ENCODE results near the gene ADAM19. TPM values are rescaled to one million over a fixed set of nuclear protein-coding genes. Genes with fewer than 3 reads are reported as not detected.

ADAM19 gene
- total RNA-seq, 4 donors from 2014 or later = 4.0 to 28.1 (median 15.1) TPM

GRCh38 chr5:157449011-157449723, 126.4 kb downstream of the ADAM19 start:
- no peaks in the 10 kb centered on the region for H3K9me3 ChIP-seq
- peaks cover 0 to 25% (median 6%) of the 10 kb centered on the region in 4 donors for H3K4me1 ChIP-seq
- 21 to 37% methylated on average over 2 to 6 of the region's 6 CpGs for WGBS, 2 donors (ENCODE audit: low coverage in 1 of 2)
- peak overlapping the region; percentile 22 to 66 (median 50) for H3K27ac ChIP-seq
- no peaks in the 10 kb centered on the region for H3K27me3 ChIP-seq
- intact Hi-C loops (cut with DNase I; ENCODE audit: low total_unique reads) (no loop called here), in situ Hi-C loops (cut with MboI; ENCODE audit: low pct_ligation_motif_present in 1 of 4, low pct_unique_long_range_greater_than_20kb in 1 of 4, low sequenced_read_pairs in 3 of 4) (loop anchor here in 2 of 4 donors (25.0 kb wide), 2 partner anchors 263 to 288 kb away; partner anchors contain the start of genes LSM11 (in 1 of the 2) and THG1L (in 1 of the 2))
- no peaks in the 10 kb centered on the region for H3K36me3 ChIP-seq
- no peak overlapping the region for H3K4me3 ChIP-seq
- DNase-seq = peak; percentile 63
- no peak for TF ChIP-seq POLR2A (IDR thresholded peaks at IDR 0.05)
- no peak for TF ChIP-seq POLR2AphosphoS5 (IDR thresholded peaks at IDR 0.05)
- TF ChIP-seq CTCF (IDR thresholded peaks at IDR 0.05) = no peak
- TF ChIP-seq EP300 (IDR thresholded peaks at IDR 0.05; ENCODE audit: low read depth) = no peak

- H3K36me3 ChIP-seq = no peaks in the 10 kb centered on the region
- H3K4me1 ChIP-seq = peaks cover 0 to 25% (median 6%) of the 10 kb centered on the region in 4 donors
- H3K9me3 ChIP-seq = no peaks in the 10 kb centered on the region
- peak; percentile 76 for DNase-seq
- intact Hi-C loops (cut with DNase I; ENCODE audit: low total_unique reads) = no loop called here
- peak overlapping the region in 3 of 4 donors; percentile 60 to 67 (median 62) for H3K27ac ChIP-seq
- TF ChIP-seq POLR2A (IDR thresholded peaks at IDR 0.05) (peak; percentile 33), POLR2AphosphoS5 (IDR thresholded peaks at IDR 0.05) (peak in 1 of 3 donors; percentile 53), CTCF (IDR thresholded peaks at IDR 0.05) (no peak)
- 53% methylated on average over 13 of the region's 13 CpGs; no CpG with 5 or more reads in 1 of the 2 donors for WGBS, 2 donors (ENCODE audit: low coverage in 1 of 2)
- in situ Hi-C loops (cut with MboI; ENCODE audit: low pct_ligation_motif_present in 1 of 4, low pct_unique_long_range_greater_than_20kb in 1 of 4, low sequenced_read_pairs in 3 of 4) = loop anchor here in 2 of 4 donors (25.0 kb wide), 2 partner anchors 265 to 290 kb away; partner anchors contain the start of genes LSM11 (in 1 of the 2) and THG1L (in 1 of the 2)
- H3K27me3 ChIP-seq = no peaks in the 10 kb centered on the region
- H3K4me3 ChIP-seq = peak overlapping the region in 3 of 4 donors; percentile 9 to 26 (median 12)
These were observed 128.4 kb downstream of the ADAM19 start for GRCh38 chr5:157447201-157447637.

- Histone ChIP-seq H3K27me3 (no peaks in the 10 kb centered on the region), H3K4me1 (peaks cover 0 to 25% (median 6%) of the 10 kb centered on the region in 4 donors), H3K36me3 (no peaks in the 10 kb centered on the region), H3K4me3 (no peak overlapping the region), H3K27ac (peak overlapping the region in 1 of 4 donors; percentile 67), H3K9me3 (no peaks in the 10 kb centered on the region)
- in situ Hi-C loops (cut with MboI; ENCODE audit: low pct_ligation_motif_present in 1 of 4, low pct_unique_long_range_greater_than_20kb in 1 of 4, low sequenced_read_pairs in 3 of 4) (loop anchor here in 2 of 4 donors (25.0 kb wide), 2 partner anchors 266 to 291 kb away; partner anchors contain the start of genes LSM11 (in 1 of the 2) and THG1L (in 1 of the 2)), intact Hi-C loops (cut with DNase I; ENCODE audit: low total_unique reads) (no loop called here)
- 91% methylated on average over 8 to 9 of the region's 9 CpGs for WGBS, 2 donors (ENCODE audit: low coverage in 1 of 2)
- no peak for DNase-seq
- TF ChIP-seq EP300 (IDR thresholded peaks at IDR 0.05; ENCODE audit: low read depth) (no peak), POLR2AphosphoS5 (IDR thresholded peaks at IDR 0.05) (no peak), CTCF (IDR thresholded peaks at IDR 0.05) (no peak)
These were observed 129.1 kb downstream of the ADAM19 start for GRCh38 chr5:157446412-157446935.

GRCh38 chr5:157445745-157446411, 129.7 kb downstream of the ADAM19 start:
- Histone ChIP-seq H3K36me3 (no peaks in the 10 kb centered on the region), H3K27ac (no peak overlapping the region), H3K4me3 (no peak overlapping the region), H3K27me3 (no peaks in the 10 kb centered on the region), H3K4me1 (peaks cover 0 to 25% (median 6%) of the 10 kb centered on the region in 4 donors), H3K9me3 (no peaks in the 10 kb centered on the region)
- no peak for DNase-seq
- in situ Hi-C loops (cut with MboI; ENCODE audit: low pct_ligation_motif_present in 1 of 4, low pct_unique_long_range_greater_than_20kb in 1 of 4, low sequenced_read_pairs in 3 of 4) = loop anchor here in 2 of 4 donors (25.0 kb wide), 2 partner anchors 266 to 291 kb away; partner anchors contain the start of genes LSM11 (in 1 of the 2) and THG1L (in 1 of the 2)
- 88% methylated on average over 5 of the region's 5 CpGs for WGBS, 2 donors (ENCODE audit: low coverage in 1 of 2)
- TF ChIP-seq EP300 (IDR thresholded peaks at IDR 0.05; ENCODE audit: low read depth) = no peak
- no peak for TF ChIP-seq POLR2AphosphoS5 (IDR thresholded peaks at IDR 0.05)
- no peak for TF ChIP-seq POLR2A (IDR thresholded peaks at IDR 0.05)
- TF ChIP-seq CTCF (IDR thresholded peaks at IDR 0.05) = no peak
- intact Hi-C loops (cut with DNase I; ENCODE audit: low total_unique reads) = no loop called here
